Testis (tissue), 2 donors: ENCODE data around the gene ROBO1.

Source experiments
- POLR2A ChIP-seq: fragments of 450-650 bp; IDR thresholded peaks from one replicate; pipeline ENCODE4 v1.6.1; 2017; ENCODE audit warnings: antibody characterized with exemption, mild to moderate bottlenecking, moderate library complexity
- TF ChIP-seq, protein P1 (sequence below), 3 experiments: fragments of 450-650 bp in 2 of 3; fragments of 200-600 bp in 1 of 3; sonication (generic) in 1 of 3; IDR thresholded peaks; one replicate each; pipeline ENCODE4 v1.5.1; 2016 to 2019; ENCODE audit warnings: antibody characterized with exemption in 3 of 3, mild to moderate bottlenecking in 2 of 3, moderate library complexity in 1 of 3

DNA sequence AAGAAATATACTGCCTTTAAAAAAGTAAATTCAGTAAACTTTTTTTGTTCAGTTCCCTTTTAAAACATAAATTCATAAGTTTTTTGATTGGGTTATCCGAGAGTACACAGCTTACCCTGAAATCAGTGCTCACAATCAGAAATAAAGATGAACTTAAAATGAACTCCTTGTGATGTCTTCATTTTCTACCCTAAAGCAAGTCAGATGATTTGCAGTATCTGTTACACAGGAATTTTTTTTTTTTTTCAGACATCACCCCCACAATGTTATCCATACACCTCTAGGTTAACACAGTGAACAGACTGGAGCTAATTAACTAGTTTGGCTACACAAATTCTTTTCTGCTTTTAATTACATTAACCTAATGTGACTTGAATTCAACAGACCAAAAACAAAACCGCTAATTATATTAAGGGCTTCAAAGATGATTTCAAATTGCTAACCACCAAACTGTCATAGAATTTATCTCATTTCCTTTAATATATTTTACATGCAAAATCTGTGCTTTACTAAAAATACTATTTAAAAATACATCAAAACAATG lies 1042.0 kb downstream of the ROBO1 start:
- no peak for TF ChIP-seq POLR2A
- TF ChIP-seq, protein P1, sequence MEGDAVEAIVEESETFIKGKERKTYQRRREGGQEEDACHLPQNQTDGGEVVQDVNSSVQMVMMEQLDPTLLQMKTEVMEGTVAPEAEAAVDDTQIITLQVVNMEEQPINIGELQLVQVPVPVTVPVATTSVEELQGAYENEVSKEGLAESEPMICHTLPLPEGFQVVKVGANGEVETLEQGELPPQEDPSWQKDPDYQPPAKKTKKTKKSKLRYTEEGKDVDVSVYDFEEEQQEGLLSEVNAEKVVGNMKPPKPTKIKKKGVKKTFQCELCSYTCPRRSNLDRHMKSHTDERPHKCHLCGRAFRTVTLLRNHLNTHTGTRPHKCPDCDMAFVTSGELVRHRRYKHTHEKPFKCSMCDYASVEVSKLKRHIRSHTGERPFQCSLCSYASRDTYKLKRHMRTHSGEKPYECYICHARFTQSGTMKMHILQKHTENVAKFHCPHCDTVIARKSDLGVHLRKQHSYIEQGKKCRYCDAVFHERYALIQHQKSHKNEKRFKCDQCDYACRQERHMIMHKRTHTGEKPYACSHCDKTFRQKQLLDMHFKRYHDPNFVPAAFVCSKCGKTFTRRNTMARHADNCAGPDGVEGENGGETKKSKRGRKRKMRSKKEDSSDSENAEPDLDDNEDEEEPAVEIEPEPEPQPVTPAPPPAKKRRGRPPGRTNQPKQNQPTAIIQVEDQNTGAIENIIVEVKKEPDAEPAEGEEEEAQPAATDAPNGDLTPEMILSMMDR (IDR thresholded peaks at IDR 0.05) = no peak
